ENCODE measurements around the gene INTS13. TPM values are rescaled to one million over a fixed set of nuclear protein-coding genes. Genes with fewer than 3 reads are reported as not detected.
"Not testable (repeated sequence)": the region's sequence is repeated elsewhere in the genome, so short reads cannot be mapped to it uniquely, and the experiment has no call there.

The INTS13 gene
- total RNA-seq, 1 donor from 2014 or later = 24.4 TPM

DNA sequence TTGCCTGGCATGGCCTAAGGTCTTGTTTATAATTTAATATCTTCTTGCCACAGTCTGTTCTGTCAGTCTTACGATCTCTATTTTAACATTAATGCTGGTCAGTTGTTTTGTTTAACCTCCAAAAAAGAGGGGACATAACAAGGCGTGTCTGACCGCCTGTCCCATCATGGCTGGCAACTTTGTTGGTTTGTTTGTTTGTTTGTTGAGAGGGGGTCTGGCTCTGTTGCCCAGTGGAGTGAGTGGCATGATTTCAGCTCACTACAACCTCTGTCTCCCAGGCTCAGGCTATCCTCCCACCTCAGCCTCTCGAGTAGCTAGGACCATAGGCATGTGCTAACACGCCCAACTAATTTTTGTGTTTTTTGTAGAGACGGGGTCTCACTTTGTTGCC lies 68.7 kb downstream of the INTS13 start:
- Histone ChIP-seq H3K4me1 (peaks cover 20% of the 10 kb centered on the region), H3K4me3 (no peak overlapping the region), H3K27me3 (ENCODE audit: low read depth) (no peaks in the 10 kb centered on the region), H3K36me3 (no peaks in the 10 kb centered on the region), H3K27ac (replicated peaks) (no peak overlapping the region), H3K9me3 (replicated peaks) (no peaks in the 10 kb centered on the region)
- TF ChIP-seq, protein P1, sequence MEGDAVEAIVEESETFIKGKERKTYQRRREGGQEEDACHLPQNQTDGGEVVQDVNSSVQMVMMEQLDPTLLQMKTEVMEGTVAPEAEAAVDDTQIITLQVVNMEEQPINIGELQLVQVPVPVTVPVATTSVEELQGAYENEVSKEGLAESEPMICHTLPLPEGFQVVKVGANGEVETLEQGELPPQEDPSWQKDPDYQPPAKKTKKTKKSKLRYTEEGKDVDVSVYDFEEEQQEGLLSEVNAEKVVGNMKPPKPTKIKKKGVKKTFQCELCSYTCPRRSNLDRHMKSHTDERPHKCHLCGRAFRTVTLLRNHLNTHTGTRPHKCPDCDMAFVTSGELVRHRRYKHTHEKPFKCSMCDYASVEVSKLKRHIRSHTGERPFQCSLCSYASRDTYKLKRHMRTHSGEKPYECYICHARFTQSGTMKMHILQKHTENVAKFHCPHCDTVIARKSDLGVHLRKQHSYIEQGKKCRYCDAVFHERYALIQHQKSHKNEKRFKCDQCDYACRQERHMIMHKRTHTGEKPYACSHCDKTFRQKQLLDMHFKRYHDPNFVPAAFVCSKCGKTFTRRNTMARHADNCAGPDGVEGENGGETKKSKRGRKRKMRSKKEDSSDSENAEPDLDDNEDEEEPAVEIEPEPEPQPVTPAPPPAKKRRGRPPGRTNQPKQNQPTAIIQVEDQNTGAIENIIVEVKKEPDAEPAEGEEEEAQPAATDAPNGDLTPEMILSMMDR (IDR thresholded peaks at IDR 0.05; ENCODE audit: borderline replicate concordance) = no peak
- intact Hi-C loops (cut with micrococcal nuclease) = no loop called here
- no peak for DNase-seq

DNA sequence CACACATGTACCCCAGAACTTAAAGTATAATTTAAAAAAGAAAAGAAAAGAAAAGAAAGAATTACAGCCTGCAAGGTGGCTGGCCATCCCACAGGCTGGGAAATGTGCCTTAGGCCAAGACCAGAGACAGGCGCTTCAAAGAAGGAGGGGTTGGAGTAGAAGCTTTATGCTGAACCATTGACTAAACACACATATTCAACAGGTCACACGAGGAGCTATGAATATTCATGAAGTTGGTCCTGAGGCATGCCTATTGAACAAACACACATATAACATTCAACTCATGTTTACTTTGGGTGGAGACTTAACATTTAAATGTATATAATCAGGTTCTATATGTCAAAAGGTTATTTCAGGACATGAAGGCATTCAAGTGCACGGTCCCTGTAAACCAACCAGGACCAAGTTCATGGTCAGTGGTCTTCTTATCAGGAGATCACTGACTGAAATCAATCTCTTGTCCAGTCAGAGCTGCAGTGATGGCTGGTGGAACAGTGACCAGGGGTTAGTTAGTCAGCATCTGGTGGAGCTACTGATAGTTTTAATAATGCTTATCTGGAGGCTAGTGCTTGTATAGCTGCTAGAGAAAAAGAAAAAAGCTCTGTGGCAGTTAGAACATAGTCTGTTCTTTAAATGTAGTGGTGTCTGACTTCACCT lies 69.2 kb downstream of the INTS13 start:
- Histone ChIP-seq H3K27me3 (ENCODE audit: low read depth) (no peaks in the 10 kb centered on the region), H3K9me3 (replicated peaks) (no peaks in the 10 kb centered on the region), H3K27ac (replicated peaks) (no peak overlapping the region), H3K4me1 (peaks cover 20% of the 10 kb centered on the region), H3K36me3 (no peaks in the 10 kb centered on the region), H3K4me3 (no peak overlapping the region)
- intact Hi-C loops (cut with micrococcal nuclease) = no loop called here
- TF ChIP-seq, protein P1 (IDR thresholded peaks at IDR 0.05; ENCODE audit: borderline replicate concordance) = no peak
- no peak for DNase-seq

DNA sequence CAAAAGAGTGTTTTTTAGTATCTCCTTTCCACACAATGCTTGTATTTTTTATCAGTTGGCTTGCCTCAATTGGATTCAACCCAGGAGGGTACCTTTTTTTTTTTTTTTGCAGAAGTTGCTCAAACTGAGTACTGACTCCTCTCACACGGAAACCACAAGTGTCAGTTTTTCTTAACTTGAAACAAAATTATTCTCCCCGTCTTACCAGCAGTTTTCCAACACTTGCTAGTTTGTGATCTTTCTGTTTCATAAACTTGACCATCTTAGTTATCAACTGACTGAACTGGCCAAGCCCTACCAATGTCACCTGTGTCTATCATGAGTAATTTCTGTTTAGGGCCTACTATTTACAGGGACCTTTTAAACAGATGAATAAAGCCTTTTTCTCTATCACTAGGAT lies 70.7 kb downstream of the INTS13 start:
- no peak for DNase-seq
- TF ChIP-seq, protein P1 (IDR thresholded peaks at IDR 0.05; ENCODE audit: borderline replicate concordance) = no peak
- Histone ChIP-seq H3K27me3 (ENCODE audit: low read depth) (no peaks in the 10 kb centered on the region), H3K4me3 (no peak overlapping the region), H3K36me3 (no peaks in the 10 kb centered on the region), H3K27ac (replicated peaks) (no peak overlapping the region), H3K9me3 (replicated peaks) (no peaks in the 10 kb centered on the region), H3K4me1 (peaks cover 20% of the 10 kb centered on the region)
- intact Hi-C loops (cut with micrococcal nuclease) = no loop called here

DNA sequence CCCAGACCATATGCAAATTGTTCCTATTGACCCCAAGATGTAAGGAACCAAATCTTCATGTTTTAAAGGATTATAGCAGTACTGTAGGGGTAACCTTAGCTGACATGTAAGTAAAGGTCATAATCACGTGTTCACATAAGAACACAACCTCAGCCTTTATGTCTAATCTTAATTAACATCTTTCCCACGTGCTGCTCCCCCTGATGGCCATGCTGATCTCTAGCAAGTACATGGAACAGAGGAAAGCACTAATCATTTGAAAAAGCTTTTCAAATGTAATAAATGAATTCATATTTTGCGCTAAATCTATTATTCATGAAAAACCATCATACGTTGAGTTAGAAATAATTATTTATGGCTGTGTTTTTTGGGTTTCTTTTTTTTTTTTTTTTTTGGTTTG lies 74.3 kb downstream of the INTS13 start:
- no peak for DNase-seq
- no peak overlapping the region for H3K4me3 ChIP-seq
- H3K27me3 ChIP-seq (ENCODE audit: low read depth) = no peaks in the 10 kb centered on the region
- intact Hi-C loops (cut with micrococcal nuclease) = no loop called here
- H3K9me3 ChIP-seq (replicated peaks) = no peaks in the 10 kb centered on the region
- TF ChIP-seq, protein P1 (IDR thresholded peaks at IDR 0.05; ENCODE audit: borderline replicate concordance) = no peak
- no peaks in the 10 kb centered on the region for H3K4me1 ChIP-seq
- H3K36me3 ChIP-seq = no peaks in the 10 kb centered on the region
- H3K27ac ChIP-seq (replicated peaks) = no peak overlapping the region

DNA sequence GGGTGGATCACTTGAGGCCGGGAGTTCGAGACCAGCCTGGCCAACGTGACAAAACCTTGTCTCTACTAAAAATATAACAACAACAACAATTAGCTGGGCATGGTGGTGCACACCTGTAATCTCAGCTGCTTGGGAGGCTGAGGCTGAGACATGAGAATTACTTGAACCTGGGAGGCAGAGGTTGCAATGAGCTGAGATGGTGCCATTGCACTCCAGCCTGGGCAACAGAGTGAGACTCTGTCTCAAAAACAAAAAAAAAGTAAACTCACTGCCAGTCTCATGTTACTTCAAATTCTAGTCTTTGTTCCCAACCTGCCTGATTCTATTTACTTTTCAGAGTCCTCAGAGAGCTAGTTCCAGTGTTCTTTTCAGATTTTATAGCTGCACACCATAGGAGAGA lies 75.0 kb downstream of the INTS13 start:
- DNase-seq; intact Hi-C loops (cut with micrococcal nuclease); H3K4me3 ChIP-seq; H3K27ac ChIP-seq (replicated peaks); H3K36me3 ChIP-seq; H3K4me1 ChIP-seq; H3K27me3 ChIP-seq (ENCODE audit: low read depth); H3K9me3 ChIP-seq (replicated peaks): not testable (repeated sequence)

DNA sequence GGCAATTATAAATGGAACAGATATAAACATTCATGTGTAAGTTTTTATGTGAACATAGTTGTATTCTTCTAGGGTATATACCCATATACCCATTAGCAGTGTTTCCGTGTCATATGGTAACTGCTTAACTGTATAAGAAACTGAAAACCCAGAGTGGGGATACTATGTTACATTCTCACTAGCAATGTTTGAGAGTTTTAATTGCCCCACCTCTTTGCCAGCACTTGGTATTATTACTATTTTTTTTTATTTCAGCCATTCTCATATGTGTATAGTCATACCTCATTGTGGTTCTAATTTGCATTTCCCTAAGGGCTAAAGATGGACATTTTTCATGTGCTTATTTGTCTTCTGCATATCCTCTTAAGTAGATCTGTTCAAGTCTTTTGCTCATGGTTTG lies 76.1 kb downstream of the INTS13 start:
- intact Hi-C loops (cut with micrococcal nuclease) = no loop called here
- no peak overlapping the region for H3K4me3 ChIP-seq
- no peaks in the 10 kb centered on the region for H3K27me3 ChIP-seq (ENCODE audit: low read depth)
- H3K36me3 ChIP-seq = no peaks in the 10 kb centered on the region
- TF ChIP-seq, protein P1 (IDR thresholded peaks at IDR 0.05; ENCODE audit: borderline replicate concordance) = no peak
- H3K9me3 ChIP-seq (replicated peaks) = no peaks in the 10 kb centered on the region
- H3K4me1 ChIP-seq = peaks cover 3% of the 10 kb centered on the region
- H3K27ac ChIP-seq (replicated peaks) = no peak overlapping the region
- DNase-seq = no peak
